K562 (cell line): Measurements from ENCODE around the gene PIH1D1. TPM values are rescaled to one million over a fixed set of nuclear protein-coding genes. Genes with fewer than 3 reads are reported as not detected.

Experiments
- ATF1 ChIP-seq, 2 experiments: fragments of 450-650 bp in 1 of 2; IDR thresholded peaks; 2 replicates each; pipeline ENCODE4 v1.6.1; 2016; ENCODE audit warnings: missing compliant biosample characterization in 1 of 2, missing genetic modification characterization in 1 of 2
- BHLHE40 ChIP-seq: IDR thresholded peaks from 2 replicates; pipeline ENCODE4 v1.6.1; 2011; ENCODE audit warnings: low read length, improper control_type of control experiment
- BRD9 ChIP-seq: fragments of 450-650 bp; IDR thresholded peaks from 2 replicates; pipeline ENCODE4 v1.6.1; 2018; ENCODE audit warnings: low read depth; ENCODE audit not compliant: partially characterized antibody
- C11orf30 ChIP-seq: fragments of 450-650 bp; IDR thresholded peaks from 2 replicates; pipeline ENCODE4 v1.6.1; 2016; ENCODE audit warnings: low read depth, mild to moderate bottlenecking
- CBX1 ChIP-seq: sonication (generic); IDR thresholded peaks from 2 replicates; pipeline ENCODE4 v1.6.1; 2016; ENCODE audit warnings: antibody characterized with exemption, low read depth, mild to moderate bottlenecking
- CBX5 ChIP-seq: IDR thresholded peaks from 2 replicates; pipeline ENCODE4 v1.6.1; 2014; ENCODE audit warnings: low read depth, borderline replicate concordance
- EP300 ChIP-seq: IDR thresholded peaks from 2 replicates; pipeline ENCODE4 v1.6.1; 2012; ENCODE audit warnings: low read length, improper control_type of control experiment
- EZH2 ChIP-seq: IDR thresholded peaks from 2 replicates; pipeline ENCODE4 v1.6.1; 2012; ENCODE audit warnings: low read depth, mild to moderate bottlenecking, inconsistent platforms, low read length, borderline replicate concordance
- FOS ChIP-seq: IDR thresholded peaks from 3 replicates; pipeline ENCODE4 v1.6.1; 2011; ENCODE audit not compliant: insufficient read length; ENCODE audit errors: extremely low read depth
- FOXP1 ChIP-seq: sonication (generic); formaldehyde crosslinking; IDR thresholded peaks from 2 replicates; pipeline ENCODE4 v1.8.0; 2022; ENCODE audit warnings: mild to moderate bottlenecking, missing genetic modification reagents
- KAT7 ChIP-seq: sonication (generic); formaldehyde crosslinking; IDR thresholded peaks from 2 replicates; pipeline ENCODE4 v1.8.0; 2022; ENCODE audit warnings: missing genetic modification reagents, mild to moderate bottlenecking, borderline replicate concordance
- KLF10 ChIP-seq: fragments of 250-450 bp; sonication (Bioruptor Pico); IDR thresholded peaks from 2 replicates; pipeline ENCODE4 v1.6.1; 2021; ENCODE audit warnings: matching md5 sums
- PHF20 ChIP-seq: fragments of 450-650 bp; IDR thresholded peaks from 2 replicates; pipeline ENCODE4 v1.6.1; 2018; ENCODE audit not compliant: partially characterized antibody
- RB1 ChIP-seq: fragments of 450-650 bp; IDR thresholded peaks from 2 replicates; pipeline ENCODE4 v1.6.1; 2017; ENCODE audit warnings: low read depth, mild to moderate bottlenecking
- RBM34 ChIP-seq: fragments of 200-400 bp; formaldehyde crosslinking; IDR thresholded peaks from 2 replicates; pipeline ENCODE4 v1.6.1; 2018; ENCODE audit warnings: low read length, borderline replicate concordance; ENCODE audit not compliant: insufficient read depth
- SPI1 ChIP-seq: IDR thresholded peaks from 2 replicates; pipeline ENCODE4 v1.6.1; 2011; ENCODE audit warnings: low read depth, low read length, control low read depth, borderline replicate concordance
- polyA plus RNA-seq, 8 experiments: library from polyadenylated mRNA; depleted of rRNA in 4 of 8; stranded (reverse) in 5 of 8; unstranded in 3 of 8; fragments of >200 nt; fragmentation: Nextera tagmentation in 2 of 8; fragmentation: Illumina TruSeq in 1 of 8; extraction: Ambion mirVana in 2 of 8; extraction: Trizol in 1 of 8; gene quantifications; 2 replicates each; pipeline versions ENCODE4 v1.2.1 to v1.2.3, GENCODE V29; 2011 to 2014; ENCODE audit warnings: inconsistent platforms in 1 of 8, missing spikeins in 1 of 8
- total RNA-seq, 7 experiments: library from RNA; depleted of rRNA in 6 of 7; stranded (reverse); fragments of >200 nt in 6 of 7; fragmentation: Illumina TruSeq in 2 of 7; extraction: Trizol in 2 of 7; gene quantifications; 2 replicates each; pipeline versions ENCODE4 v1.2.1 to v1.2.3, GENCODE V29; 2011 to 2021; ENCODE audit warnings: low replicate concordance in 1 of 7
- TF ChIP-seq, protein P1 (sequence below): sonication (generic); formaldehyde crosslinking; IDR thresholded peaks from 2 replicates; pipeline ENCODE4 v1.4.0; 2020; ENCODE audit warnings: mild to moderate bottlenecking, missing genetic modification reagents
- TF ChIP-seq, protein P2 (sequence below): fragments of 250-450 bp; sonication (Bioruptor Pico); IDR thresholded peaks from 2 replicates; pipeline ENCODE4 v1.8.0; 2021; ENCODE audit warnings: moderate library complexity, mild to moderate bottlenecking, inconsistent platforms
- TF ChIP-seq, protein P3 (sequence below): fragments of 450-650 bp; IDR thresholded peaks from 2 replicates; pipeline ENCODE4 v1.6.1; 2017; ENCODE audit warnings: antibody characterized with exemption, mild to moderate bottlenecking
- TF ChIP-seq, protein P4 (sequence below): fragments of 450-650 bp; IDR thresholded peaks from one replicate; pipeline ENCODE4 v1.6.1; 2018; ENCODE audit warnings: mild to moderate bottlenecking, moderate library complexity; ENCODE audit not compliant: partially characterized antibody

The PIH1D1 gene
- total and polyA plus RNA-seq, 9 of the 15 experiments (the other 6 are each of a cell fraction or from before 2014, with no cell fraction given), result 26.5 to 224 (median 137) TPM

DNA sequence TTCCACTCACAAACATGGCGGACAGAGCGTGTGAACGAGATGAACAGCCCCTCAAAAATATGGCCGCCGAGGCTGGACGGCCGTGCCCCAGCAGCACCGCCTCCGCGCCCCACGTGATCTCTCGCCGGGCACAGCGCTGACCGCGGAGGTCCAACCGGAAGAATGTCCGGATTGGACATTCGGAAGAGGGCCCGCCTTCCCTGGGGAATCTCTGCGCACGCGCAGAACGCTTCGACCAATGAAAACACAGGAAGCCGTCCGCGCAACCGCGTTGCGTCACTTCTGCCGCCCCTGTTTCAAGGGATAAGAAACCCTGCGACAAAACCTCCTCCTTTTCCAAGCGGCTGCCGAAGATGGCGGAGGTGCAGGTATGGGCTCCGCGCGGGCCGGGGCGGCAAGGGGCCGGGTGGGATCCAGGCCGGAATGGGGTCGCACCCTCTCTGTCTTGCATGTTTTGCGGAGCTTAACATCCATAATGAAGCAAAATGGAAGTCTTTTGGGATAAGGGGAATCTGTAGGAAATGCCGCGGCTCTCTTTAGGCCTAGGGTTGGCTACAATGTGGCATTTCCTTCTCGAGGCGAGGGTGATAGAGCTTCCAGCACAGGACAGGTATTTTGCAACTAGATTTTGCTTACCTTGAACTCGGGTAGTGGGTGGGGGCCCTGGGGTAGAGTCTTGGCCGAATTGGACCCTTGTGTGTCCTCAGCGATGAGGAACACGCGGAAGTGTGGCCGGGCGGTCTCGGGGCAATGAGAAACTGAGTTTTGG is 35.8 kb upstream of the PIH1D1 start, which contains the start of gene RPL13A (continued):
- TF ChIP-seq KAT7 (CRISPR knock-in tag), result no peak
- peak; percentile 57 for TF ChIP-seq PHF20
- peak; percentile 74 for TF ChIP-seq CBX1
- TF ChIP-seq C11orf30, result peak; percentile 86
- TF ChIP-seq RBM34, result no peak
- TF ChIP-seq, protein P1, sequence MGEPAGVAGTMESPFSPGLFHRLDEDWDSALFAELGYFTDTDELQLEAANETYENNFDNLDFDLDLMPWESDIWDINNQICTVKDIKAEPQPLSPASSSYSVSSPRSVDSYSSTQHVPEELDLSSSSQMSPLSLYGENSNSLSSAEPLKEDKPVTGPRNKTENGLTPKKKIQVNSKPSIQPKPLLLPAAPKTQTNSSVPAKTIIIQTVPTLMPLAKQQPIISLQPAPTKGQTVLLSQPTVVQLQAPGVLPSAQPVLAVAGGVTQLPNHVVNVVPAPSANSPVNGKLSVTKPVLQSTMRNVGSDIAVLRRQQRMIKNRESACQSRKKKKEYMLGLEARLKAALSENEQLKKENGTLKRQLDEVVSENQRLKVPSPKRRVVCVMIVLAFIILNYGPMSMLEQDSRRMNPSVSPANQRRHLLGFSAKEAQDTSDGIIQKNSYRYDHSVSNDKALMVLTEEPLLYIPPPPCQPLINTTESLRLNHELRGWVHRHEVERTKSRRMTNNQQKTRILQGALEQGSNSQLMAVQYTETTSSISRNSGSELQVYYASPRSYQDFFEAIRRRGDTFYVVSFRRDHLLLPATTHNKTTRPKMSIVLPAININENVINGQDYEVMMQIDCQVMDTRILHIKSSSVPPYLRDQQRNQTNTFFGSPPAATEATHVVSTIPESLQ (CRISPR knock-in tag), result no peak
- peak; percentile 88 for TF ChIP-seq FOS
- no peak for TF ChIP-seq KLF10 (CRISPR knock-in tag)
- peak; percentile 76 for TF ChIP-seq RB1
- TF ChIP-seq, protein P2, sequence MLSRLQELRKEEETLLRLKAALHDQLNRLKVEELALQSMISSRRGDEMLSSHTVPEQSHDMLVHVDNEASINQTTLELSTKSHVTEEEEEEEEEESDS, result no peak
- TF ChIP-seq, protein P3, sequence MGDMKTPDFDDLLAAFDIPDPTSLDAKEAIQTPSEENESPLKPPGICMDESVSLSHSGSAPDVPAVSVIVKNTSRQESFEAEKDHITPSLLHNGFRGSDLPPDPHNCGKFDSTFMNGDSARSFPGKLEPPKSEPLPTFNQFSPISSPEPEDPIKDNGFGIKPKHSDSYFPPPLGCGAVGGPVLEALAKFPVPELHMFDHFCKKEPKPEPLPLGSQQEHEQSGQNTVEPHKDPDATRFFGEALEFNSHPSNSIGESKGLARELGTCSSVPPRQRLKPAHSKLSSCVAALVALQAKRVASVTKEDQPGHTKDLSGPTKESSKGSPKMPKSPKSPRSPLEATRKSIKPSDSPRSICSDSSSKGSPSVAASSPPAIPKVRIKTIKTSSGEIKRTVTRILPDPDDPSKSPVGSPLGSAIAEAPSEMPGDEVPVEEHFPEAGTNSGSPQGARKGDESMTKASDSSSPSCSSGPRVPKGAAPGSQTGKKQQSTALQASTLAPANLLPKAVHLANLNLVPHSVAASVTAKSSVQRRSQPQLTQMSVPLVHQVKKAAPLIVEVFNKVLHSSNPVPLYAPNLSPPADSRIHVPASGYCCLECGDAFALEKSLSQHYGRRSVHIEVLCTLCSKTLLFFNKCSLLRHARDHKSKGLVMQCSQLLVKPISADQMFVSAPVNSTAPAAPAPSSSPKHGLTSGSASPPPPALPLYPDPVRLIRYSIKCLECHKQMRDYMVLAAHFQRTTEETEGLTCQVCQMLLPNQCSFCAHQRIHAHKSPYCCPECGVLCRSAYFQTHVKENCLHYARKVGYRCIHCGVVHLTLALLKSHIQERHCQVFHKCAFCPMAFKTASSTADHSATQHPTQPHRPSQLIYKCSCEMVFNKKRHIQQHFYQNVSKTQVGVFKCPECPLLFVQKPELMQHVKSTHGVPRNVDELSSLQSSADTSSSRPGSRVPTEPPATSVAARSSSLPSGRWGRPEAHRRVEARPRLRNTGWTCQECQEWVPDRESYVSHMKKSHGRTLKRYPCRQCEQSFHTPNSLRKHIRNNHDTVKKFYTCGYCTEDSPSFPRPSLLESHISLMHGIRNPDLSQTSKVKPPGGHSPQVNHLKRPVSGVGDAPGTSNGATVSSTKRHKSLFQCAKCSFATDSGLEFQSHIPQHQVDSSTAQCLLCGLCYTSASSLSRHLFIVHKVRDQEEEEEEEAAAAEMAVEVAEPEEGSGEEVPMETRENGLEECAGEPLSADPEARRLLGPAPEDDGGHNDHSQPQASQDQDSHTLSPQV, result no peak
- TF ChIP-seq FOXP1 (CRISPR knock-in tag), result no peak
- TF ChIP-seq BRD9, result peak; percentile 14
- TF ChIP-seq, protein P4, sequence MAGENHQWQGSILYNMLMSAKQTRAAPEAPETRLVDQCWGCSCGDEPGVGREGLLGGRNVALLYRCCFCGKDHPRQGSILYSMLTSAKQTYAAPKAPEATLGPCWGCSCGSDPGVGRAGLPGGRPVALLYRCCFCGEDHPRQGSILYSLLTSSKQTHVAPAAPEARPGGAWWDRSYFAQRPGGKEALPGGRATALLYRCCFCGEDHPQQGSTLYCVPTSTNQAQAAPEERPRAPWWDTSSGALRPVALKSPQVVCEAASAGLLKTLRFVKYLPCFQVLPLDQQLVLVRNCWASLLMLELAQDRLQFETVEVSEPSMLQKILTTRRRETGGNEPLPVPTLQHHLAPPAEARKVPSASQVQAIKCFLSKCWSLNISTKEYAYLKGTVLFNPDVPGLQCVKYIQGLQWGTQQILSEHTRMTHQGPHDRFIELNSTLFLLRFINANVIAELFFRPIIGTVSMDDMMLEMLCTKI, result no peak
- peak; percentile 60; the same call in 1 of the 2 replicates for TF ChIP-seq ATF1 (CRISPR knock-in tag; IDR thresholded peaks at IDR 0.05)
- peak; percentile 98 for TF ChIP-seq ATF1 (tag; IDR thresholded peaks at IDR 0.05)
- no peak for TF ChIP-seq CBX5
- TF ChIP-seq EP300, result peak; percentile 35; the same call in 1 of the 2 replicates
- TF ChIP-seq SPI1, result no peak
- TF ChIP-seq EZH2, result no peak
- TF ChIP-seq BHLHE40, result peak; percentile 67
